Measurements from ENCODE around the gene SLC26A9.

DNA sequence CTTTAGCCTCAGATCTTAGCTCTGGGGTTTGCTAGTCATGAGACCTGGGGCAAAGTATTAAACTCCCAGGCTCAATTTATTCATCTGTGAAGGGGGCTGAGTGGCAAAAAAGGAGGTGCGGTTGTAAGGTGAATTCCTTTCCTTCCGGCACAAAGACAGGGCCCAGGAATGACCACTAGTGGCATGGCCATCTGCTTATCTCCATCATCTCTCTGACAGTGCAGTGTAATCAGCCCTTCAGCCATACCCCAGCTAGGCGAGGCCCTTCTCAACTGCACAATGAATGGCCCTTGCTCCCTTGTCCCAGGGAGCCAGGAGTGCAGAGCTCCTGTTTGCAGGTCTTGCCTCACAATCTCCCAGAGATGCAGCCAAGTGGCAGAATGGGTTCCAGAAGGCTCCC is 5.6 kb upstream of the SLC26A9 start:
- TF ChIP-seq CTCF (conservative IDR thresholded peaks at IDR 0.05 in 1 of 2, IDR thresholded peaks at IDR 0.05 in 1 of 2; ENCODE audit: low read depth in 1 of 2, low read length in 2 of 2) (no peak), EZH2 (IDR thresholded peaks at IDR 0.05; ENCODE audit: low read length, missing control alignments) (no peak)
